Ovary (tissue), 9 donors: Measurements from ENCODE around the gene LYRM4. TPM values are rescaled to one million over a fixed set of nuclear protein-coding genes. Genes with fewer than 3 reads are reported as not detected.
"Not testable (repeated sequence)": the region's sequence is repeated elsewhere in the genome, so short reads cannot be mapped to it uniquely, and the experiment has no call there.

Source experiments
- DNase-seq, 5 donors: peaks; one replicate each; pipeline ENCODE4 v3.0.0-alpha.2; 2019 to 2020
- H3K27ac ChIP-seq, 2 donors: fragments of 200-600 bp; one replicate each; pipeline versions ENCODE4 v1.5.1 to v1.8.0; 2019 to 2022
- H3K27me3 ChIP-seq: fragments of 200-600 bp; one replicate; pipeline ENCODE4 v1.8.0; 2022
- H3K36me3 ChIP-seq: fragments of 200-600 bp; sonication (generic); one replicate; pipeline ENCODE4 v1.5.1; 2019
- H3K4me1 ChIP-seq: one replicate; pipeline ENCODE4 v1.8.1; 2013; ENCODE audit warnings: mild to moderate bottlenecking, moderate library complexity; ENCODE audit not compliant: insufficient read depth
- H3K4me3 ChIP-seq: fragments of 200-600 bp; sonication (generic); one replicate; pipeline ENCODE4 v1.5.1; 2017
- H3K9me3 ChIP-seq, 2 donors: fragments of 200-600 bp in 1 of 2; sonication (generic) in 1 of 2; one replicate each; pipeline versions ENCODE4 v1.5.1 to v1.8.1; 2013 to 2019; ENCODE audit warnings: mild to moderate bottlenecking in 1 of 2, moderate library complexity in 1 of 2
- CTCF ChIP-seq, 3 donors: fragments of 450-650 bp in 2 of 3; fragments of 200-600 bp in 1 of 3; IDR thresholded peaks; one replicate each; pipeline versions ENCODE4 v1.5.1 to v1.8.0; 2016 to 2022; ENCODE audit warnings: antibody characterized with exemption in 3 of 3, mild to moderate bottlenecking in 1 of 3
- EP300 ChIP-seq: sonication (generic); formaldehyde crosslinking; IDR thresholded peaks from one replicate; pipeline ENCODE4 v1.6.1; 2017; ENCODE audit warnings: antibody characterized with exemption
- POLR2A ChIP-seq: fragments of 450-650 bp; IDR thresholded peaks from one replicate; pipeline ENCODE4 v1.6.1; 2017; ENCODE audit warnings: antibody characterized with exemption, mild to moderate bottlenecking, moderate library complexity
- WGBS, 3 donors: extraction: QIAGEN DNeasy Blood & Tissue Kit in 1 of 3; methylation state at CpG; one replicate each; pipeline versions ENCODE4 v1.1.5 to v1.1.7; 2013 to 2017; 5-methylcytosine and 5-hydroxymethylcytosine counted together
- intact Hi-C, 4 donors: fragments of 100-400 bp; cut with DNase I; formaldehyde crosslinking; loops; one replicate each; pipeline versions ENCODE4 v1.11.0 to v1.15.1; 2022 to 2023
- microRNA-seq, 3 donors: library from miRNA; unstranded; fragments of <30 nt; microRNA quantifications; one replicate each; pipeline versions ENCODE4 to v1.2.0, GENCODE V29; 2019 to 2020
- polyA plus RNA-seq, 2 donors: library from polyadenylated mRNA; stranded (reverse); fragments of 200-250 nt in 1 of 2; fragments of 350-450 nt in 1 of 2; fragmentation: Illumina TruSeq in 1 of 2; extraction: RNeasy Lipid Tissue Mini Kit (QIAGEN cat#74804) in 1 of 2; gene quantifications; one replicate each; pipeline ENCODE4 v1.2.3, GENCODE V29; 2013 to 2014
- small RNA-seq: library from RNA; depleted of rRNA; stranded (forward); fragments of <200 nt; gene quantifications from one replicate; pipeline ENCODE3, GENCODE V24; 2016
- total RNA-seq, 7 donors: library from RNA; depleted of rRNA in 2 of 7; stranded (reverse); fragments of >200 nt in 2 of 7; fragmentation: NEBNext Ultra II Directional in 3 of 7; extraction: Animal tissue kit (Norgen Biotek cat#: 25700) in 3 of 7; gene quantifications; one replicate each; pipeline versions ENCODE4 v1.1.0 to v1.2.4, GENCODE V29; 2016 to 2023
- donor health status: DM: no; HTN: no; CAD: no; lungs with moderate emphysema.
- donor health status: DM: no; HTN: no; CAD: no.
- donor health status: Bipolar disorder and iron deficiency.
- donor health status: DM: yes; HTN: yes; CAD: no.
- donor health status: DM: no; HTN: no; CAD: no.
- donor health status: DM: yes; HTN: yes; CAD: no.

LYRM4 gene
- total and polyA plus RNA-seq, 9 donors, result 28.0 to 38.2 (median 33.6) TPM

- WGBS, 3 donors, result 77 to 87% (median 81%) methylated on average over 3 of the region's 3 CpGs
- no peaks in the 10 kb centered on the region for H3K36me3 ChIP-seq
- H3K9me3 ChIP-seq, result no peaks in the 10 kb centered on the region
- no peak for DNase-seq
- intact Hi-C loops, result no loop called here
- no peak overlapping the region for H3K27ac ChIP-seq
- H3K4me1 ChIP-seq, result no peaks in the 10 kb centered on the region
- H3K27me3 ChIP-seq, result no peaks in the 10 kb centered on the region
- no peak overlapping the region for H3K4me3 ChIP-seq
- TF ChIP-seq EP300, result no peak
- no peak for TF ChIP-seq CTCF (IDR thresholded peaks at IDR 0.05)
- no peak for TF ChIP-seq POLR2A
Measured at GRCh38 chr6:5061152-5061551, 199.6 kb downstream of the LYRM4 start.

- WGBS, 3 donors, result 94 to 98% (median 94%) methylated on average over 9 of the region's 9 CpGs
- DNase-seq, result not testable (repeated sequence)
Measured at GRCh38 chr6:5060439-5060838, 200.3 kb downstream of the LYRM4 start.

GRCh38 chr6:5059036-5059896 lies 201.5 kb downstream of the LYRM4 start:
- Histone ChIP-seq H3K4me1 (no peaks in the 10 kb centered on the region), H3K36me3 (no peaks in the 10 kb centered on the region), H3K27me3 (no peaks in the 10 kb centered on the region), H3K4me3 (no peak overlapping the region), H3K9me3 (no peaks in the 10 kb centered on the region), H3K27ac (no peak overlapping the region)
- intact Hi-C loops, result no loop called here
- no peak for DNase-seq
- TF ChIP-seq POLR2A (no peak), CTCF (IDR thresholded peaks at IDR 0.05) (no peak), EP300 (no peak)
- 91 to 95% (median 92%) methylated on average over 11 of the region's 11 CpGs for WGBS, 3 donors

More at GRCh38 chr6:5060439-5060838, 200.3 kb downstream of the LYRM4 start:
- intact Hi-C loops, H3K4me3 ChIP-seq, H3K27me3 ChIP-seq, H3K36me3 ChIP-seq, H3K9me3 ChIP-seq, H3K27ac ChIP-seq, H3K4me1 ChIP-seq: not testable (repeated sequence)

Small RNA genes within 50 kb of the gene (microRNA-seq; reads per million reads assigned to microRNA genes)
- gene MIR3691, result 0 to 0.75 (median 0.63) reads per million in 3 donors

Small RNA genes within 50 kb of the gene (small RNA-seq; reads per million reads assigned to genes)
- 0.25 reads per million for gene MIR3691

Other genes starting within 250 kb of the LYRM4 start
- gene PPP1R3G, start 175.6 kb downstream of the LYRM4 start, total RNA-seq, result 1 to 10 TPM in 4 of 7 donors, under 1 TPM in 3; 0.67 to 2.9 (median 1.1) TPM
- gene PPP1R3G, start 175.6 kb downstream of the LYRM4 start, polyA plus RNA-seq, result under 1 TPM; 0.88 to 0.90 TPM
- gene FARS2, start 563 bp upstream of the LYRM4 start, total RNA-seq, result 10 to 100 TPM; 10.5 to 17.5 (median 12.2) TPM
- gene FARS2, start 563 bp upstream of the LYRM4 start, polyA plus RNA-seq, result 1 to 10 TPM; 9.2 to 9.7 TPM